HG02610 (cell line): Measurements from ENCODE around the gene HSPA1B.
"Not testable (repeated sequence)": the region's sequence is repeated elsewhere in the genome, so short reads cannot be mapped to it uniquely, and the experiment has no call there.

ENCODE experiments used
- ATAC-seq: cut with Tn5 transposase; IDR thresholded peaks from one replicate; pipeline ENCODE4 v1.9.1; 2021; ENCODE audit warnings: mild to moderate bottlenecking, moderate library complexity; ENCODE audit not compliant: unreplicated experiment

HSPA1B gene

DNA sequence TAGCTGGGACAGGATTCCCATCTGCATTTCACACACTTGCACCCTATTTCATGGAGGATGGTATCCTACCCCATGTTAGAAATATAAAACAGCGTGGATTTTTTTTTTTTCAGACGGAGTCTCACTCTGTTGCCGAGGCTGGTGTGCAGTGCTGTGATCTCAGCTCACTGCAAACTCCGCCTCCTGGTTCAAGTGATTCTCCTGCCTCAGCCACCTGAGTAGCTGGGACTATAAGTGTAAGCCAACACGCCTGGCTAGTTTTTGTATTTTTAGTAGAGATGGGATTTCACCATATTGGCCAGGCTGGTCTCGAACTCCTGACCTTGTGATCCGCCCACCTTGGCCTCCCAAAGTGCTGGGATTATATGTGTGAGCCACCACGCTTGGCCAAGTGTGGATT, 30.2 kb downstream of the HSPA1B start:
- ATAC-seq = not testable (repeated sequence)

DNA sequence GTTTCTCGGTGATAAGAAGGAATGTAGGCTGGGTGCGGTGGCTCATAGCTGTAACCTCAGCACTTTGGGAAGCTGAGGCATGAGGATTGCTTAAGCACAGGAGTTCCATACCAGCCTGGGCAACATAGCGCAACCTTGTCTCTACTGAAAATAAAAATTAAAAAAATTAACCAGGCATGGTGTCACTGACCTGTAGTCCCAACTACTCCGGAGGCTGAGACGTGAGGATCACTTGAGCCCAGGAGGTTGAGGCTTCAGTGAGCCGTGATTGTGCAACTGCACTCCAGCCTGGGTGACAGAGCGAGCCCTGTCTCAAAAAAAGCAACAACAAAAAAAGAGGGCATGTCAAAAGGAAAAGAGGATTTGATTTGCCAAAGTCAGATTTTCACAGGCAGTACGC, 31.2 kb downstream of the HSPA1B start:
- no peak for ATAC-seq

DNA sequence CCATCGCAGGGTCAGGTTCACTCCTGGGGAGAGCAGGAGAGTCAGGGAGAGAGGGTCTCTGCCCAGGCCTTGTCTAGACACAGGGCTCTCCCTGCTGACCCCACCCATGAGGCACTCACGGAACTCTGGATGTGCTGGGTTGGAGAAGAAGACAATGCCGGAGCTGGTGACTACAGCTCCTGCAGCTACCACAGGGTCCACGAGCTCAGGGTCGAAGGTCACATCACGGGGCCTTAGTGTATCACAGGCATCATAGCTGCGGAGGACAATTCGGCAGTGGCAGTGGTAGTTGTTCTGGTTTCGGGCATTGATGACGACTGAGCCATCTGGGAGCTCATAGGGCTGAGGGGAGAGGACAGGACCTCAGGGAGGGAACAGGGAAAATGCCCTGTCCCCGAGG, 32.4 kb downstream of the HSPA1B start:
- no peak for ATAC-seq

DNA sequence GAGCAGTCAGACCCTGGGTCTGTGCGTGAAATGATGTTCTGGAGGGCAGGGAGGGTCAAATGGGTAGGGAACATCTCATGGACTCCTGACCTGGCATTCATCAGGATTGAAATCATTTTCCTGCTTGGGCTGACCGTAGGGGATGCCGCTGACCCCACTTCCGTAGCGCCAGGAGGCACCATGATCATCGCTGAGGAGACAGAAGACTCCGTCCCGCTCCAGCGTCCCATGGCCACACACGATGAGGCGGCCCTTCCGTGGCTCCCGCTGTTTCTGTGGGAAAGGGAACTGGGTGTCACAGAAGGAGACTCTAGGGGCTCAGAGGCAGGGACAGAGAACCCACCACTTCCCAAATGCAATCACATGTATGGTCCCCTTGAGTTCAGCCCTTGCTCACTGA, 32.8 kb downstream of the HSPA1B start:
- ATAC-seq = no peak

DNA sequence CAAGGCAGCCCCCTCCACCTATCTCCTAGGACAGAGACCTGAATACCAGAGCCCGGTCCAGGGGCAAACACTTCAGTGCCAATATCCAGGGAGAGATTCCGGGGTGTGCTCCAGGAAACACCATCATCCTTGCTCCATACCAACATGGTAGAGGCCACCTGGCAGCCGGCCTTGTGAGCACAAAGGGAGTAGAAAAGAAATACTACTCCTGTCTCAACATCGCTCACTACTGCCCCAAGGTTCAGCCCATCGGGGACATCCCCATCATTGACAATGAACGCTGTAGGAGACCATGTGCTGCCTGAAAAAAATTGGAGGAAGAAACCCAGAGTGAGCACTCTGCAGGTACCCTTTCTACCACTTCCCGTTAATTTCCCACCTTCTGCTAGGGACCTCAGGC, 33.6 kb downstream of the HSPA1B start:
- no peak for ATAC-seq

DNA sequence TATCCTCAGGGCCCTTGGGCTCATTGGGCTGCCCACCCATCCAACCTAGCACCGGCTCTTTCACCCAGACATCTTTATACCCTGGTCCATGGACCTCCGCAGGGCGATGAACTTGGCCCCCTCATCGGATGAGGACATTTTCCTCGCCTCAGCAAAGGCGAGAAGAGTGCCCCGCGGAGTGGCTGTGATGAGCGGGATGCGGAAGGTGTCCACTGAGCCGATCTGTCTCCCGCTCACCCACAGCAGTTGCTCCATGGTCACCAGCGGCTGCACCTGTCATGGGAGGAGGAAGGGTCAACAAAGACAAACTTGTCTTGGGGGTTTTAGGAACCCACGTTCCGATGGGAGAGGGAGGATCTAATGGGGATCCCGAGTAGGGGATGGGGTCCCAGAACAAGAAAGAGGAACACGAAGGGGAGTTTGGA, 34.4 kb downstream of the HSPA1B start:
- ATAC-seq = no peak

DNA sequence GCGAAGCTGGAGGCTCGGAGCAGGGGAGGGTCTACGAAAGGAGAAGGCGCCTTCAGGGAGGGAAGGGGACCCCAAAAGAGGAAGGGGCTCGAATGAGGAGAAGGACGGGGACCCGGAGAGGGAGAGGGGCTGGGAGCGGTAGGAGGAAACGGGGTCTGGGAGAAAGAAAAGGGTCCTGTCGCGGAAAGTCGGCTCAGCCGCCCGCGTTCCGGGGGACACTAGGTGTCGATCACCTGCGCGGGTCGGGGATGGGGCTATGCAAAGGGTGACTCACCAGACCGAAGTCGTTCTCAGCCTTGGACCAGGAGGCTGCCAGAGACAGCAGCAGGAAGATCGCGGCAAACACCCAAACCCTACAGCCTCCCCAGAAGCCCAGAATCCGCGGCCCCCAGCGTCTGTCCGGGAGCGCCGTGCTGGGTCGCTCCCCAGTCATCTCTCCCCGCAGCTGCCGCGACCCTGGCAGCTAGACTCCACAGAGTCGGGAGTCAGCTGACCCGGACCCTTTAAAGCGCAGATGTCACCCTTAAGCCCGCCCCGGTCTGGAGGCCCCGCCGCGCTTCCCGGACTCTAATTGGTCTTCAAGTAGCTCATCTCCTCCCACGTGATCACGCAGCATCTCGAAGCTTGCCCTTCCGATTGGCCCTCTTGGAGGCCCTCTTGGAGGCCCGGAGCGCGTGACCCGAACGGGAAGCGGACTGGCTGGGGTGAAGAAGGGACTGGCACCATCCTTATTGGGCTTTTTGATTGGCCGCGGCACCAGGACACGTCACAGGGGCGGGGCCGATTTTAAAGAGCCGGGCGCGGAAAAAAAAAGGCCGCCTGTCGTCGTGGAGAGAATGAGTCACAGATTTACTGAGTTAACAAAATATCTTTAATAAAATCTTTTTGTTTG, 35.1 kb downstream of the HSPA1B start, which contains the start of gene NEU1:
Gene NEU1, minus strand, starts transcription at position 478 of the 892 bp plus-strand sequence. Its CDS starts 45 bp downstream, at position 433.
- peak; percentile 95 for ATAC-seq

DNA sequence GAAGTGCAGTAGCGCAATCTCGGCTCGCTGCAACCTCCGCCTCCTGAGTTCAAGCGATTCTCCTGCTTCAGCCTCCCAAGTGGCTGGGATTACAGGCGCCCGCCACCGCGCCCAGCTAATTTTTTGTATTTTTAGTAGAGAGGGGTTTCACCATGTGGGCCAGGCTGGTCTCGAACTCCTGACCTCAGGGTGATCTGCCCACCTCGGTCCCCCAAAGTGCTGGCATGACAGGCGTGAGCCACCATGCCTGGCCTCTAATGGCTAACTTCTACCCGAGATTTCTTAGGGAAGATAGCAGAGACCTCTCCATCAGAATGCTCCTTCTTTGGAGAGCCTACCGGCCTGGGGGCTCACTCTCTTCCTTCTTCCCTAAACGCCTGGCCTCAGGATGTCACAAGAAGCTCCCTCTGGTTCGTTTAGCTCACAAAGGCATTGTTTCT, 36.6 kb downstream of the HSPA1B start:
- not testable (repeated sequence) for ATAC-seq

DNA sequence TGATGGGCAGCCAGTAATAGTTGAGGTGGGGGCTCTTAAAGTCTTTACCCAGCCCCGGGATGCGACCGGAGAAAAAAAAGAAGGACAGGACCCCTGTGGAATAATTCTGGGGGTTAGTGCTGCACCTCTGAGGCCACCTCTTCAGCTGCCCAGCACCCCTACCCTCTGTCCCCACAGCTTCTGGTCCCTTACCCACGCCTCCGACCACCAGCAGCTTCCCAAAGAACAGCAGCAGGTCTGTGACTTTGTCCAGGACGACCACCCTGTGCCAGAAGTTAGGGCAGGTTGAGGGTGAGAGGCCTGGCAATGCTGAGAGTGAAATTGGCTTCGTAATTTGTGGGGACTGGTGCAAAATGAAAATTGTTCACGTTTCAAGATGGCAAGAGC, 37.3 kb downstream of the HSPA1B start:
- no peak for ATAC-seq

DNA sequence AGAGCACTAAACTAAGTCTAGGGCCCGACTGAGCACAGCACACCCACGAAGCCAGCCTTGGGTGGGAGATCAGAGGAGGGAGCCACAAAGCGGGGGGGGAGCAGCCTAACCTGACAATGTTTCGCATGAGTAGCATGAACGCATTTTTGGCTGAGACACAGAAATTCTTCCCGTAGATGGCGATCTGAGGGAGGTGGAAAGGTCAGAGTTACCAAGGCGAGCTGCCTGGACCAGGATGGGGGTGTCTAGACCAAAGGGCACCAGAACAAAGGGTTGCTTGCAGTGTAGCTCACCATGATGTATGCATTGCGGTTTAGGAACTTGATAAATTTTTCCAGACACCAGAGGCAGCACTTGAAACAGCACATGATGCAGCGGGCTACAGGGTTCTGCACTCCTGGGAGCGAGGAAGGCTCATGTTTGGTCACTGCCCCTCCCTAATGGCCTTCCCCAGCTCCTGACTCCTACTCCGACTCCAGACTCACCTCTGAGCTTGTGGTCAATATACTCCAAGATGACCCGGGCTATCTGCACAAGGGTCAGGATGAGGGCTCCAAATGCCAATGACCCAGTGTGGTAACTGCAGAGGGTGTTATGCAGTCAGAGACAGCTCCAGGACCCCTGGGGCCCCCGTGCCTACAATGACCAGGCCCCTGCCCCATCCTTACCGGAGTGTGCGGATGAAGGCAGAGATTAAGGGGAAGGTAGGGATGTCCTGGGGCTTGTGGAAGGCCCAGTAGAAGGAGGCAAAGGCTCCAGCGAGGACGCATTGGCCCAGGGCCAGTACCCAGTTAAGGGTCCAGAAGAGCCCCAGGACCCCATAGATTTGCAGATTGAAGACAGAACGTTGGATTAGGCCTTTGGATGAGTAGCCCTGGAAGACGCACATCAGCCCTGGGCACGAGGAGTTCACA, 37.9 kb downstream of the HSPA1B start:
- ATAC-seq = no peak

DNA sequence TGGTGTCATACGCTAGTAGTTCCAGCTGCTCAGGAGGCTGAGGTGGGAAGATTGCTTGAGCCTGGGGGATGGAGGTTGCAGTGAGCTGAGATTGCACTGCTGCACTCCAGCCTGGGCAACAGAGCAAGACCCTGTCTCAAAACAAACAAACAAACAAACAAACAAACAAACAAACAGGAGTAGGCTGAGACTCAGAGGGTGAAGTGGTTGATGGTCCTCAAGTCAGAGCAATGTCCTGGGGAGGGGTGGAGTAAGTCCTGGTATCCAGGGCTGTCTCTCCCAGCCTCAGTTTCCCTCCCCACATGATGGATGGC, 41.1 kb downstream of the HSPA1B start:
- ATAC-seq = not testable (repeated sequence)

DNA sequence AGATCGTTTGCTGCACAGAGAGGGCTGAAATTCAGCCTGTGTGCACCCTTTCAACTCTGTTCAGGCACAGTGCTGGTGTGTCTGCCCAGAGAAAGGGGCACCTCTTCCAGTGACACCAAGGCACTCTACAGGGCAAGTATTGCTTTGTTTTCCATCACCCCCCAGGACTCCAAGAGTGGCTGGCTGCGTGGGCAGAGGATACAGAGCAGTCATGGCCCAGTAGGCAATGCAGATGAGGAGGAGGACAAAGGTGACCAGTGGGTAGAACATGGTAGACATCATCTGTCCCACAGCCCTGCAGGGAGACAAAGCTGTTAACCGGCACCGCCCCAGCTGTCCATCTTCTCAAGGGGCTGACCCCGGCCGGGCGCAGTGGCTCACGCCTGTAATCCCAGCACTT, 41.8 kb downstream of the HSPA1B start:
- no peak for ATAC-seq

DNA sequence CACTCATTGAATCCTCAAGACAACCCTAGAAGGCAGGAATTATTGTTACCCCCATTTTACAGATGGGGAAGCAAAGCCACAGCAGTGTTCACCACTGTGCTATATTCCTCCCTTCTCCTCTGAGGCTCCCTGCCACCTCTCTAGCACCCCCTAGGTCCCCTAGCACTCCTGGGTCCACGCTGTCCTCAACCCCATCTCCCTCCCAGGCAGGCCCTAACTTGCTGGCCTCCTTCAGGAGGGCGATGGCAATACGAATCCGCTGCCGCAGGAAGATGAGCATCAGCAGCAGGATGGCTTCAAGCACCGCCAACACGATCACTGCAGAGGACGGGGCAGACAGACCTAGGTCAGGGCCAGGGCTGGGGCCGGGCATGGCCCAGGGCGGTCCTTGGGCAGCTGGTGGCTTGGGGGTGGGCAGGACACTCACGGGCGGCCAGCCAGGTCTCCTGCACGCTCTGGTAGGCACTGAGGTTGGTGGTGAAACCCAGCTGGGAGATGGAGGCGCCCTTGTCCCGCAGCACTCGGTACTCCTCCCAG, 42.9 kb downstream of the HSPA1B start:
- no peak for ATAC-seq

DNA sequence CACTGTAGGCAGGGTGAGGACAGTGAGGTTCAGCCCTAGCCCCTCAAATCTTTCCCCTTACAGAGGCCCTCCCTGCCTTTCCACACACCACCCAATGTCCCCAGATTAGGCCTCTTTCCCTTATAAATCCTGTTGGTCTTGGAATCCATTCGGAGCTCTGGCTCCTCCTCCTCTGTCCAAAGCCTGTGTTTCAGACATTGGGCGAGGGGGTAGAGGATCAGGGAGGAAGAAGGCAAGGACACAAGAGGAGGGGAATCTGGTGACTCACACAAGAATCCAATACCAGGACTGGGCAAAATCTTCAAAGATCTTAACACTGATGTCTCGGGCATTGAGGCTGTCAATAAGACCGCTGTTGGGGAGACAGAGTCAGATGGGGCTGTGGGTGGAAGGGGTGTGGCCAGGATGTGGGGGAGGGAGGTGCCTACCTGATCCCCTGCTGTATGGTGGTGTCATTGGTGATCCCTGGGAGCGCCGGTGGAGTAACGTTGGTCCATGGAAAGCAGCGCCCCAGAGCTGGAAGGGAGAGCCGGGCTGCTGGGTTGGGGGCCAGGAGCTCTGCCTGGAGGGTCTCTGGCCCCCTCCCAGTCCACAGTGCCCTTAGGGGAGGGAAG, 43.6 kb downstream of the HSPA1B start:
- no peak for ATAC-seq

DNA sequence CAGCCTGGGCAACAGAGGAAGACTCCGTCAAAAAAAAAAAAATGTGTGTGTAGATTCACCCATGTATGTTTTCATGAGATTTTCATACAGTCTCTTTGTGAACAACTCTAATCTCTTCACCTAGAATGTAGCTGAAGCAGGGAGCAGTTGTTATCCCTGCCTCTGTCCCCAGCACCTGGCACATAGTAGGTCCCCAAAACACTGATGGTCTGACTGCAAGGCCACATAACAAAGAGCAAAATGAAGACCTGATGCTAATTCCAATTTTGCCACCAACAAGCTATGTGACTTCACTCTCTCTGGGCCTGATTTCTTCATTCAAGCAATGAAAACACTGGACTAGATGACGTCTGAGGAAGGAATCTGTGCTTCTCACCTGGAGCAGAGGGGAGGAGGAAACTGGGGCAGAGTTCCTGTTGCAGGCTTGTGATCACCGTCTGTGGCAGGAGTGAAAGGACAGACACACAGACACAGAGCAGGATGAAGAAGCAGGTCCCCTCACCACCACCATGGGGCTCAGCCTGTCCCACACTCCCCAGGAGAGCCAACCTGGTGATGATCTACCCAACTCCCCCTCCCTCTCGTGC, 46.6 kb downstream of the HSPA1B start:
- no peak for ATAC-seq

DNA sequence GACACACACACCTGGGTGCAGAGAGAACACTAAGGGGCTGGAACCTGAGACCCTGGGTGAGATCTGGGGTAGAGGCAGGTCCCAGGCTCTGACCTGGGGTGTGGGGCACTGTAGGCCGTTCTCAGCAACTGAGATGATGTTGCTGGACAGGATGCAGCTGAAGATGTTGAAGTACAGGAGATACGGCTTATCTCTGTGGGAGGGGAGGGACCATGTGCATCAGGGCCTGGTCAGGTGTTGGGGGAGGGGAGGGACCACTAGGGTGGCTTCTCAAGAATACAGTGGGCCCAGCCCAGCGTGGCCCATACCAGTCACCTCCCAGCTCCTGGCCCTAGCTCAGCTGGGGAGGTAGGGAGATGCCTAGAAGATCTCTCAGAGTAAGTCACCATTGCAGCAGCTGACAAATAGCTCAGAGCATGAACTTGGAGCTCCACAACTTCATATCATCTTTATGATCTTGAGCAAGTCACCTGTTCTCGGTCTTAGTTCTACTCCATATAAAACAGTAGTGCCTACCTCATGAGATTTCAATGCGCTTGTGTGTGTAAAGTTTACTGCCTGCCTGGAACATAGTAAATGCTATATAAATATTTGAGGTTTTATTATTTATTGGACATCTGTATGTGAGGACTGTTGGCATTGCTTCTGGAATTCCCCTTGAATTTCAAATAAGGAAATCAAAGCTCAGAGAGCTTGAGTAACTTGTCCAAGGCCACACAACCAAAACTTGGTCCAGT, 47.5 kb downstream of the HSPA1B start:
- ATAC-seq = no peak

DNA sequence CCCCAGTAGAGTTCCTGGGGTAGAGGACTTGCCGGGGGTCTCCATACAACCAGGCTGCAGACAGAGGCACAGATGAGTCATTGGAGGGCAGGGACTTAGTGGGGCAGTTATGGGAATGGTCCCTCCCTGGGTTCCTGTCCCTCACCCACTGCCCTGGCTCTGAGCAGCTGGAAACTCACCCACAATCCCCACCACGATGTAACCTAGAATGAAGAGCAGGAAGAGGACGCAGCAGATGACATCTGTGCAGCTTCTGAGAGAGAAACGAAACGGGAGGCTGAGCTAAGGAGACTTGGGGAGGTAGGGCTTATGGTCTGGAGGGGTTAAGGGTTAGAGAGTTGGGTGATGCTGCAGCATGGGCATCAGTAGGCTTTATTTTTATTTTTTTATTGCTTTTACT, 48.3 kb downstream of the HSPA1B start:
- no peak for ATAC-seq

DNA sequence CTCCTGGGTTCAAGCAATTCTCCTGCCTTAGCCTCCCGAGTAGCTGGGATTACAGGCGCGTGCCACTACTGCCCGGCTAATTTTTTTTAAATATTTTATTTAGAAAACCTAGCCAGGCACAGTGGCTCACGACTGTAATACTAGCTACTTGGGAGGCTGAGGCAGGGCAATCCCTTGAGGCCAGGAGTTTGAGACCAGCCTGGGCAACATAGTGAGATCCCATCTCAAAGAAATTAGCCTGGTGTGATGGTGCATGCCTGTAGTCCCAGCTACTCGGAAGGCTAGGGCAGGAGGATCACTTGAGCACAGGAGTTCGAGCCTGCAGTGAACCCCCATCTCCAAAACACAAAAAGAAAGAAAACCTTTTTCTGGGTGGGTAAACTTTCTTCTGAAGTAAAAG, 48.8 kb downstream of the HSPA1B start:
- ATAC-seq = no peak

DNA sequence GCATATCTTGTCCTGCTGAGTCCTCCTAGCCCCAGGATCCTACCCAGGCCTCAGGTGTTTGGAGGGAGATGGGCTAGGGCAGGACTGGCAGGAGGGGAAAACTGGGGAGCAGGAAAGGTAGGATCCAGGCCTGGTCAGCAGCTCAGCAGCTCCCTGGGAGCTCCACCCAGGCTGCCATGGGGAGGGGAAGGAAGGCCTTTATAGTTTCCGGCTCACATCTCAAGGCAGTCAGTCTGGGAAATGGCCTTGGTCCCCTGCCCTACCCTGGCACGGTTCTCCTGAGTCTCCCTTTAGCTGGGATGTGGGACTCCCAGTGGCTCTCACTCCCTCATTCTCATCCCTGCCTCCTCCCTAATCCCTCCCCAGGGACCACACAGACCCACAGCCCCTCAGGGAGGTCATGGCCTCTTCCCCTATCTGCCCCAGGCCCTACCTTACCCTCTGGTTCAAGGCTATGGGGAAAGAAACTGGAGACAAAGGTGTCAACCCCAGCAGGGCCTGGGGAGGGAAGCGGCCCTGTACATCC, 49.6 kb downstream of the HSPA1B start:
- ATAC-seq = no peak

DNA sequence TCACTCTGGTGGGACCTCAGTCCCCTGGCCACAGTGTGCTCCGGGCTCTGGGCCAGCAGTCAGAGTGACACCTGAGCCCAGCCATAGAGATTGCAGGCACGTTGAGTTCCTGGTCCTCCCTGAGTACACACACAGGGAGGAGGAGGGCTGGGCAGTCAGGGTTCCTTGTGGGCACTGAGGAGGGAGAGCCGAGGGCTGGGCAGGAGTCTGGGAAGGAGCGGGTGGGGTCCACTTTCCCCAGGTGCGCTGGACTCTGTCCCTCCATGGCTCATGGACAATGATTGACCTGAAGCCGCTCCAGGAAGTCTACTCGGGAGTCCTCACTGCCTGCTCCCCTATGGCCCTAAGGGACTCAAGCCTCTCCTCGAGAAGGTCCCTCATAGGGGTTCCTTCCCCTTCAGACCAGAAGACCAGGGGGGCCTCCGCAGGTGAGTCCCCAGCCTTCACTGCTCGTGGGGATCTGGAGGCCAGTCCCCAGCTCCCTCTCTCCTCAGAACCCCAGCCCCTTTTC, 50.2 kb downstream of the HSPA1B start:
- ATAC-seq = no peak
